ENCODE results near the gene ABCB8.

DNA sequence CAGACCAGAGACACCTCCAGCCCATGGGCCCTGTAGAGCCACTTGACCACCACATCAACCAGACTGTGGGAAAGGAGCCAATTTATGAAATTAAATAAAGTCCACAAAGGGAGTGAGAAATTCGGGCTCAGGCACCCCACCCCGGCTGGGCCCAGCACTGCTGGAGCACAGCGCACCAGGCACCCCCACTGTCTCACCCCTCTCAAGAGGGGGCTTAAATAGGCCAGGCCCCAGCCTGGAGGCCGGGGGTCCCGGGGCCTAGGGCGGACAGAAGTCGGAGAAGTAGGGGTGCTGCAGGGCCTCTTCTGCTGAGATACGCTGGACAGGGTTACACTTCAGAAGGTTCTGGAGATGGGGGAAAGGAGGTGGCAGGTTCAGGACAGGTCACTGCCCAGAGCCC, 25.5 kb downstream of the ABCB8 start:
- TF ChIP-seq, protein P1, sequence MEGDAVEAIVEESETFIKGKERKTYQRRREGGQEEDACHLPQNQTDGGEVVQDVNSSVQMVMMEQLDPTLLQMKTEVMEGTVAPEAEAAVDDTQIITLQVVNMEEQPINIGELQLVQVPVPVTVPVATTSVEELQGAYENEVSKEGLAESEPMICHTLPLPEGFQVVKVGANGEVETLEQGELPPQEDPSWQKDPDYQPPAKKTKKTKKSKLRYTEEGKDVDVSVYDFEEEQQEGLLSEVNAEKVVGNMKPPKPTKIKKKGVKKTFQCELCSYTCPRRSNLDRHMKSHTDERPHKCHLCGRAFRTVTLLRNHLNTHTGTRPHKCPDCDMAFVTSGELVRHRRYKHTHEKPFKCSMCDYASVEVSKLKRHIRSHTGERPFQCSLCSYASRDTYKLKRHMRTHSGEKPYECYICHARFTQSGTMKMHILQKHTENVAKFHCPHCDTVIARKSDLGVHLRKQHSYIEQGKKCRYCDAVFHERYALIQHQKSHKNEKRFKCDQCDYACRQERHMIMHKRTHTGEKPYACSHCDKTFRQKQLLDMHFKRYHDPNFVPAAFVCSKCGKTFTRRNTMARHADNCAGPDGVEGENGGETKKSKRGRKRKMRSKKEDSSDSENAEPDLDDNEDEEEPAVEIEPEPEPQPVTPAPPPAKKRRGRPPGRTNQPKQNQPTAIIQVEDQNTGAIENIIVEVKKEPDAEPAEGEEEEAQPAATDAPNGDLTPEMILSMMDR (IDR thresholded peaks at IDR 0.05): no peak
- no peak for TF ChIP-seq POLR2A (IDR thresholded peaks at IDR 0.05)
